ENCODE results near the gene FABP7. TPM values are rescaled to one million over a fixed set of nuclear protein-coding genes. Genes with fewer than 3 reads are reported as not detected.
A peak's percentile ranks its signal among the peaks of the same experiment; 100 is the strongest.

Gene FABP7
- polyA plus RNA-seq, 1 donor, result 0.13 TPM

DNA sequence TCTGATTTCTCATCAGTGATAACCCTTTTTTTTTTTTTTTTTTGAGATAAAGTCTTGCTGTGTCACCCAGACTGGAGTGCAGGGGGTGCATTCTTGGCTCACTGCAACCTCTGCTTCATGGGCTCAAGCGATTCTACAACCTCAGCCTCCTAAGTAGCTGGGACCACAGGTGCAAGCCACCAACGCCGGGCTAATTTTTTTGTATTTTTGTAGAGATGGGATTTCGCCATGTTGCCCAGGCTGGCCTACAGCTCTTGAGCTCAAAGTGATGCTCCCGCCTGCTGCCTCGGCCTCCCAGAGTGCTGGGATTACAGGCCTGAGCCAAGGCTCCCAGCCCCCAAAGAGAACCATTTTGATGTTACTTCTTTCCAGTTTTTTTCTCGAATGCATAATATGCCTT lies 2.2 kb downstream of the FABP7 start:
- no peaks in the 10 kb centered on the region for H3K9me3 ChIP-seq (ENCODE audit: control insufficient read depth, low read depth, low read length)
- no peak overlapping the region for H3K27ac ChIP-seq (ENCODE audit: low read length)
- H3K4me1 ChIP-seq (ENCODE audit: control insufficient read depth, insufficient read depth, low read length), result no peaks in the 10 kb centered on the region
- no peak for DNase-seq
- H3K36me3 ChIP-seq (ENCODE audit: control insufficient read depth, insufficient read depth, low read length), result no peaks in the 10 kb centered on the region
- 100% methylated on average over 1 of the region's 7 CpGs for WGBS (ENCODE audit: insufficient coverage, low lambda C conversion rate)
- H3K4me3 ChIP-seq (ENCODE audit: low read length), result no peak overlapping the region
- peaks cover 3% of the 10 kb centered on the region for H3K27me3 ChIP-seq (ENCODE audit: control insufficient read depth, insufficient read depth, low read length)

DNA sequence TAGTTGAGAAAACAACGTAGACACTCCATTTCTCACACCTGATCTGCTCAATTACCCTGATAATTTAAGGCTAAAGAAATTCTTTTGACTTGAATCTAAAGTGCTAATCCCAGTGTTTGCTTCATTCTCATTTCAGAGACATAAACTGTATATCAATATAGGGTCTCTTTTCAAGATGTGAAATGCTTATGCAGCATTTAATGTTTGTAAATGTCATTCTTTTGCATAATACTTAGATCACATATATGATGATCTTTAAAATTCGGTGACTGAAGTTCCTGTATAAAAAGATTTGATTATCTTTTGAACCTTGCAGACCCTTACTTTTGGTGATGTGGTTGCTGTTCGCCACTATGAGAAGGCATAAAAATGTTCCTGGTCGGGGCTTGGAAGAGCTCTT lies 3.9 kb downstream of the FABP7 start:
- no peaks in the 10 kb centered on the region for H3K36me3 ChIP-seq (ENCODE audit: control insufficient read depth, insufficient read depth, low read length)
- H3K4me1 ChIP-seq (ENCODE audit: control insufficient read depth, insufficient read depth, low read length), result peaks cover 5% of the 10 kb centered on the region
- H3K27me3 ChIP-seq (ENCODE audit: control insufficient read depth, insufficient read depth, low read length), result peaks cover 3% of the 10 kb centered on the region
- no peaks in the 10 kb centered on the region for H3K9me3 ChIP-seq (ENCODE audit: control insufficient read depth, low read depth, low read length)
- no peak for DNase-seq
- no peak overlapping the region for H3K4me3 ChIP-seq (ENCODE audit: low read length)
- H3K27ac ChIP-seq (ENCODE audit: low read length), result no peak overlapping the region
- 79% methylated on average over 3 of the region's 4 CpGs for WGBS (ENCODE audit: insufficient coverage, low lambda C conversion rate)

DNA sequence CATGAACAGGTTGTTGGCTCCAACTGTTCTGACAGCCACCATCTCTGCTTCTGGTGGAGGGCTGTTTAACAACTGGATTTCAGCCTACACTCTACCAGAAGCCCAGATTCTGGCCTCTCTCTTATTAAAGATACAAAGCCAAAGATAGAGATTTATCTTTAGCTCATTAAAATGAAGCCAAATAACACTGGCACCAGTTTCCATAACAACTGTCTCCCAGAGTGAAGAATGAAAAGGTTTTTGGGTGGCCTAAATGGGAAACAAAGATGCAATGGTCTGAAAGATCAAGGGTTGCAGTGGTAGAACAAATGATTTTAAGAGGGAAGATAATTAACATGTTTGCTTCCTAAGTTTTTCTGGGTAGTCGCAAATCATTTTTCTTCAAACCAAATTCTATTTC lies 6.4 kb downstream of the FABP7 start:
- Histone ChIP-seq H3K27me3 (ENCODE audit: control insufficient read depth, insufficient read depth, low read length) (no peaks in the 10 kb centered on the region), H3K9me3 (ENCODE audit: control insufficient read depth, low read depth, low read length) (no peaks in the 10 kb centered on the region), H3K4me1 (ENCODE audit: control insufficient read depth, insufficient read depth, low read length) (peaks cover 10% of the 10 kb centered on the region), H3K4me3 (ENCODE audit: low read length) (no peak overlapping the region), H3K27ac (ENCODE audit: low read length) (no peak overlapping the region), H3K36me3 (ENCODE audit: control insufficient read depth, insufficient read depth, low read length) (no peaks in the 10 kb centered on the region)
- DNase-seq, result no peak
- WGBS (ENCODE audit: insufficient coverage, low lambda C conversion rate), result 100% methylated on average over 1 of the region's 1 CpG

DNA sequence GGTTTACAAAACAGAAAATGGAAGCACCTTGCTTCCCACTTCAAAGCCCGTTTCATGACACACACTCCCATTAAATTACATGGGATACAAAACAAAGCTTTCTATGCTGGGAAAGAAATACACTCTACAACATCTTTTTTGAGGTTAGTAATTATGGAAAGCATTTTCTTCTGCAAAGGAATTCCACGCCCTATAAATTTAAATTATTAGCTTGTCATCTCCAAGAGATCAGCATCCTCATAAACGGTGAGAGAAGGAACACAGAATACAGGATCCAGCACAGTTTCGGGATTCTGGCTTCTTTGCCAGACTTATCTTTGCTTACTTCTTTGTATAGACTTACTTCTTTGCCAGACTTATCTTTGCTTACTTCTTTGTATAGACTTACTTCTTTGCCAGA lies 8.2 kb downstream of the FABP7 start:
- Histone ChIP-seq H3K4me1 (ENCODE audit: control insufficient read depth, insufficient read depth, low read length) (peaks cover 24% of the 10 kb centered on the region), H3K27ac (ENCODE audit: low read length) (no peak overlapping the region), H3K4me3 (ENCODE audit: low read length) (no peak overlapping the region), H3K9me3 (ENCODE audit: control insufficient read depth, low read depth, low read length) (no peaks in the 10 kb centered on the region), H3K36me3 (ENCODE audit: control insufficient read depth, insufficient read depth, low read length) (no peaks in the 10 kb centered on the region), H3K27me3 (ENCODE audit: control insufficient read depth, insufficient read depth, low read length) (no peaks in the 10 kb centered on the region)
- DNase-seq, result no peak
- 96% methylated on average over 3 of the region's 4 CpGs for WGBS (ENCODE audit: insufficient coverage, low lambda C conversion rate)

DNA sequence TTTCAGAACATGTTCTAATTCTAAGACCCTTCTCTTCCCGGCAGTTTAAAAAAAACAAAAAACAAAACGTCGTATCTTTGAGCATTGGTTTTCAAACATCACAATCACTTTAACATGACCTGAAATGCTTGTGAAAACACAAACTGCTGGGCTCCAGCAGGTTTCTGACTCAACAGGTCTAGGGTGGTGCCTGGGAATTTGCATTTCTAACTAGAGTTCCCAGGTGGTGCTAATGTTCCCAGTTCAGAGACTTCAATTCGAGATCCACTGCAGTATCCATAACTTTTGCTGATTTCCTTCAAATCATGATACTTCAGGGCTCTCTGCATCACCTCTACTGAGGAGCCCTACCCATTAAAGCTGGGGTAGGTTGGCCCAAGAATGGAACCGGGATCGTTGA lies 8.7 kb downstream of the FABP7 start:
- Histone ChIP-seq H3K9me3 (ENCODE audit: control insufficient read depth, low read depth, low read length) (no peaks in the 10 kb centered on the region), H3K27me3 (ENCODE audit: control insufficient read depth, insufficient read depth, low read length) (no peaks in the 10 kb centered on the region), H3K27ac (ENCODE audit: low read length) (peak overlapping the region; percentile 88), H3K4me1 (ENCODE audit: control insufficient read depth, insufficient read depth, low read length) (peaks cover 29% of the 10 kb centered on the region), H3K4me3 (ENCODE audit: low read length) (peak overlapping the region; percentile 63), H3K36me3 (ENCODE audit: control insufficient read depth, insufficient read depth, low read length) (no peaks in the 10 kb centered on the region)
- 71% methylated on average over 1 of the region's 6 CpGs for WGBS (ENCODE audit: insufficient coverage, low lambda C conversion rate)
- peak in 1 of 2 donors; percentile 10 for DNase-seq

DNA sequence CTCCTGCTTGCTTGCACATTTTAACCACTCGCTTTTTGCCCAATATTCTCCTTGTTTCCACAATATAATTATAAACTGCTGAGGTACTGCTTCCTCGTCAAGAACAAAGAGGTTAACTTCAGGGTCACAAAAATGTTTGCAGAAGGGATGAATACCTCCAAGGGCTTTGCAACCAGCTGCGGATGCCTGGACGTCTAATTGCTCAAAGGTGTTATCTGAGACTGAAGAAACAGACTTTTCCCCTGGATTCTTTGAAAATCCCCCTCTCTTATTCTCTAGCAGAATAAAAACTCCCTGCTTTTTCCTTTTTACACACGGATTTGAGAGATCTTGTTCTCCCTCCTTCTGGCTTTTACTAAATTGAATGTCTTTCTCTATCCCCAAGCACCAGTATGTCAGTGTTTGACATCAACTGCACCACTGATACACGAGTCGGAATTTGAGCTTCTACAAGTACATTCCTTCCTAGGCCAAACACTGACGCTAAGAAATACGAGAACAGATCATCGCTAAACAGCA lies 9.2 kb downstream of the FABP7 start:
- peak overlapping the region; percentile 63 for H3K4me3 ChIP-seq (ENCODE audit: low read length)
- DNase-seq, result no peak
- 7% methylated on average over 3 of the region's 10 CpGs for WGBS (ENCODE audit: insufficient coverage, low lambda C conversion rate)
- H3K9me3 ChIP-seq (ENCODE audit: control insufficient read depth, low read depth, low read length), result no peaks in the 10 kb centered on the region
- no peaks in the 10 kb centered on the region for H3K36me3 ChIP-seq (ENCODE audit: control insufficient read depth, insufficient read depth, low read length)
- H3K27ac ChIP-seq (ENCODE audit: low read length), result peak overlapping the region; percentile 88
- H3K27me3 ChIP-seq (ENCODE audit: control insufficient read depth, insufficient read depth, low read length), result no peaks in the 10 kb centered on the region
- peaks cover 29% of the 10 kb centered on the region for H3K4me1 ChIP-seq (ENCODE audit: control insufficient read depth, insufficient read depth, low read length)

DNA sequence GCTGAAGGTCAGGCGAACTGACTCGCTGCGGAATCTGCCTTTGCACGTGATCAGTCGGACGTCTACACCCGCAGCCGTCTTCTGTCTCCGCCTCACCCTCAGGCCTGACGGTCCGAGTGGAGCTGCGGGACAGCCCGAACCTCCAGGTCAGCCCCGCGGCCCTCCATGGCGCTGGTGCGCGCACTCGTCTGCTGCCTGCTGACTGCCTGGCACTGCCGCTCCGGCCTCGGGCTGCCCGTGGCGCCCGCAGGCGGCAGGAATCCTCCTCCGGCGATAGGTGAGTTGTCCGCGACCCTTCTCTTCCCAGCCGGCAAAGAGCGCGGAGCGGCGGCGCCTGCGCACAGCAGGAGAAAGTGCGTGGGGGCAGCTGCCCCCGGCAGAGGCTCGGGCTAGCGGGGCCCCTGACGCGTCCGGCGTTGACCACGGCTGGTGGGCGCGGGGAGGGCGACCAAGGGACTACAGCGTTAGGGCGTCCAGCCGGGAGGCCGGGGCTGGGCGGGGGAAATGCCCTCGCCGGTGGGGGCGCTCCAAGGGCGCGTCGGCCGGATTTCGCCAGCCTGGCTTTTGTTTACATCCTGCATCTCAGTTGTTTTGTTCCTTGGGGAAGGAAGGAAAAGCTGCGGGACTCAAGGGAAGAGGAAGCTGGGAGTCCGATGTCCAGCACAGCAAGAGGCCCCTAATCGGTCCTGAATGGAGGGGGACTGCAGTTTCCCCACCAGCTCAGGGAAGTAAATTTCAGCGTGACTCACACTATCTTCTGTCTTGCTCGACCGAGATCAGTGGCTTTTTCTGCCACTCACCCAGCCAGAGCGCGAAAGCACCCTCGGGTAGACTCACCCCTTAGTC lies 9.9 kb downstream of the FABP7 start, which contains the start of gene SMPDL3A:
SMPDL3A (plus strand) TSS at position 77 of the 846 bp plus-strand sequence; CDS start at position 166, 89 bp downstream.
- WGBS (ENCODE audit: insufficient coverage, low lambda C conversion rate), result no CpG with 5 or more reads among the region's 71 CpGs
- Histone ChIP-seq H3K27me3 (ENCODE audit: control insufficient read depth, insufficient read depth, low read length) (no peaks in the 10 kb centered on the region), H3K4me1 (ENCODE audit: control insufficient read depth, insufficient read depth, low read length) (peaks cover 29% of the 10 kb centered on the region), H3K27ac (ENCODE audit: low read length) (peak within 1 kb of the TSS; percentile 88), H3K9me3 (ENCODE audit: control insufficient read depth, low read depth, low read length) (no peaks in the 10 kb centered on the region), H3K36me3 (ENCODE audit: control insufficient read depth, insufficient read depth, low read length) (no peaks in the 10 kb centered on the region), H3K4me3 (ENCODE audit: low read length) (peak within 1 kb of the TSS; percentile 63)
- DNase-seq, result peak; percentile 72 to 93

DNA sequence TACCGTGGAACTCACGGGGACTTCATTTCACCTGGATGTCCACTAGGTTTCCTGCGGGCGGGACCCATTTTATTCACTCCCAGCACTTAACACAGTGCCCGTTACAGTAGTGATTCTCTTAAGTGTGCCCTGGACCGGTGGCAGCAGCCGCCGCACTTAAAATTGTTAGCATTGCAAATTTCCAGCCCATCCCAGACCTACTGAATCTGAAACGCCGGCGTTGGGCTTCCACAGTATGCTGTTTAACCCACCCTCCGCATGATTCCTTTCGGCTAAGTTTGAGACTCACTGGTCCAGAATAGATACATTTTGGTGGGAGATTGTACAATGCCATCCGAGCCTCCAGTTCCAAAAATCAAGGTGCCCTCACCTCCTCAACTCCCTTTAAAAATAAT lies 10.5 kb downstream of the FABP7 start:
- Histone ChIP-seq H3K9me3 (ENCODE audit: control insufficient read depth, low read depth, low read length) (no peaks in the 10 kb centered on the region), H3K27ac (ENCODE audit: low read length) (peak overlapping the region; percentile 88), H3K4me3 (ENCODE audit: low read length) (peak overlapping the region; percentile 63), H3K36me3 (ENCODE audit: control insufficient read depth, insufficient read depth, low read length) (no peaks in the 10 kb centered on the region), H3K27me3 (ENCODE audit: control insufficient read depth, insufficient read depth, low read length) (no peaks in the 10 kb centered on the region), H3K4me1 (ENCODE audit: control insufficient read depth, insufficient read depth, low read length) (peaks cover 29% of the 10 kb centered on the region)
- no CpG with 5 or more reads among the region's 14 CpGs for WGBS (ENCODE audit: insufficient coverage, low lambda C conversion rate)
- peak in 1 of 2 donors; percentile 25 for DNase-seq

DNA sequence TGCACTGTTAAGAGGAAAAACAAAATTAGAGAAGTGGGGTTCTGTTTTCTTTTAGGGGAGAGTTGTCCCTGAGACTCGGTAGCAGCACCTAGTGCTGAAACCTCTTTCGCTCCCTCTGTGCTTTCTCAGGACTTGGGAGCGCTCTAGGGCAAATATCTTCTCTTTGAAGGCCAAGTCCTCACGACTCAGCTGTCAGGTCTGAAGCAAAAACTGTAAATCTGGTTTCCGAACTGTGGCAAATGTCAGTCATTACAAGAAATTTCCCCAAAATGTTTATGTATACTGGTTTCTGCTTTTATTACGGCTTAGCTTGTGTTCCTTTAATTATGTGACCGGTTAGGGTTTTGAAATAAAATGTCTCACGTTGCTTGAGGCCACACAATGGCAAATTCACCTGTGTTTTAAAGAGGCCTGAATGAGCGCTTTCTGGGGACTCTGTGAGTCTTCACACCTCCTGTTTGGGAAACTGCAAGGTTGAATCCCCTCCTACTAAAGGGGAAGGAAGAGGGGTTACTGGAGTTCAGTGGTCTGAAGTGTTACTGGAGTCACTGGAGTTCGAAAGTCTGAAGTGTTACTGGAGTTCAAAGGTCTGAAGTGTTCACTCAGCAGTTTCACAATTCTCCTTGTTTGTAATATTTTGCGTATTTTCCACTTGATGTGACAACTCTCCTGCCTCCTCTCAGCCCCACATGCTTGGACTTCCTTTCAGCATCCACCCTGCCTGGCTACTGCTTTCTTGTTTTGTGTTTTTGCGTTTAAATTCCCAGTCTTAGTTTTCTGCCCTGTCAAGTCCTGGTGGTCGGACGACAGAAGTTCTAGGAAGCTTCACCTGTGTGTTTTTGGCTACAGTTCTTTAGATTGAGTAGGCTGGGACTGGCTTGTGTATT lies 11.2 kb downstream of the FABP7 start:
- peak overlapping the region; percentile 63 for H3K4me3 ChIP-seq (ENCODE audit: low read length)
- H3K9me3 ChIP-seq (ENCODE audit: control insufficient read depth, low read depth, low read length), result no peaks in the 10 kb centered on the region
- 34% methylated on average over 4 of the region's 14 CpGs for WGBS (ENCODE audit: insufficient coverage, low lambda C conversion rate)
- H3K36me3 ChIP-seq (ENCODE audit: control insufficient read depth, insufficient read depth, low read length), result no peaks in the 10 kb centered on the region
- peak; percentile 84 to 90 for DNase-seq
- peak overlapping the region; percentile 88 for H3K27ac ChIP-seq (ENCODE audit: low read length)
- H3K27me3 ChIP-seq (ENCODE audit: control insufficient read depth, insufficient read depth, low read length), result no peaks in the 10 kb centered on the region
- peaks cover 29% of the 10 kb centered on the region for H3K4me1 ChIP-seq (ENCODE audit: control insufficient read depth, insufficient read depth, low read length)

DNA sequence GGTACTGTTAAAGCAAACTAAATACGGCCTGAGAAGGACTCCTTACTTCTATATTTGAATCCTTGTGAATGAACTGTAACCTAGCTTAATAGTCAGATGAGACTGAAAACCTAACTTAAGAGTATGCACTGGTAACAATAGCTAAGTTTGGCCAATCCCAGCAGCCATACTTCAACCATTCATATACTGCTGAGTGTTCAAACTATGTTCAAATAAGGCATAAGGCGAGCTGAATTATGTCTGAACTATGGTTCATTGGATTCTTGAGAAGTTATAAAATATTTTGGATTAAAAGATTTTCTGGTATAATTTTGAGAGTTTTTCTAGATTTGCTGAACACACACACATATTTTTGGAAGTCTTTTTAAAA lies 11.8 kb downstream of the FABP7 start:
- Histone ChIP-seq H3K36me3 (ENCODE audit: control insufficient read depth, insufficient read depth, low read length) (no peaks in the 10 kb centered on the region), H3K9me3 (ENCODE audit: control insufficient read depth, low read depth, low read length) (no peaks in the 10 kb centered on the region), H3K4me1 (ENCODE audit: control insufficient read depth, insufficient read depth, low read length) (peaks cover 29% of the 10 kb centered on the region), H3K27ac (ENCODE audit: low read length) (peak overlapping the region; percentile 88), H3K4me3 (ENCODE audit: low read length) (no peak overlapping the region), H3K27me3 (ENCODE audit: control insufficient read depth, insufficient read depth, low read length) (no peaks in the 10 kb centered on the region)
- no CpG with 5 or more reads among the region's 2 CpGs for WGBS (ENCODE audit: insufficient coverage, low lambda C conversion rate)
- no peak for DNase-seq
